ENCODE measurements around the gene RSL24D1.

DNA sequence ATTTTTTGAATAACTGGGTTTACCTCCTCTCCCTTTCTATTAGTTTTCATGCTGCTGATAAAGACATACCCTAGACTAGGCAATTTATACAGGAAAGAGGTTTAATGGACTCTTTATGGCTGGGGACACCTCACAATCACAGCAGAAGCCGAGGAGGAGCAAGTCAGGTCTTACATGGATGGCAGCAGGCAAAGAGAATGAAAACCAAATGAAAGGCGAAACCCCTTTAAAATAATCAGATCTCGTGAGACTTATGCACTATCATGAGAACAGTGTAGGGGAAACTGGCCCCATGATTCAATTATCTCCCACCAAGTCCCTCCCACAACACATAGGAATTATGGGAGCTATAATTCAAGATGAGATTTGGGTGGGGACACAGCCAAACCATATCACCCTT lies 2.0 kb upstream of the RSL24D1 start:
- TF ChIP-seq, protein P1, sequence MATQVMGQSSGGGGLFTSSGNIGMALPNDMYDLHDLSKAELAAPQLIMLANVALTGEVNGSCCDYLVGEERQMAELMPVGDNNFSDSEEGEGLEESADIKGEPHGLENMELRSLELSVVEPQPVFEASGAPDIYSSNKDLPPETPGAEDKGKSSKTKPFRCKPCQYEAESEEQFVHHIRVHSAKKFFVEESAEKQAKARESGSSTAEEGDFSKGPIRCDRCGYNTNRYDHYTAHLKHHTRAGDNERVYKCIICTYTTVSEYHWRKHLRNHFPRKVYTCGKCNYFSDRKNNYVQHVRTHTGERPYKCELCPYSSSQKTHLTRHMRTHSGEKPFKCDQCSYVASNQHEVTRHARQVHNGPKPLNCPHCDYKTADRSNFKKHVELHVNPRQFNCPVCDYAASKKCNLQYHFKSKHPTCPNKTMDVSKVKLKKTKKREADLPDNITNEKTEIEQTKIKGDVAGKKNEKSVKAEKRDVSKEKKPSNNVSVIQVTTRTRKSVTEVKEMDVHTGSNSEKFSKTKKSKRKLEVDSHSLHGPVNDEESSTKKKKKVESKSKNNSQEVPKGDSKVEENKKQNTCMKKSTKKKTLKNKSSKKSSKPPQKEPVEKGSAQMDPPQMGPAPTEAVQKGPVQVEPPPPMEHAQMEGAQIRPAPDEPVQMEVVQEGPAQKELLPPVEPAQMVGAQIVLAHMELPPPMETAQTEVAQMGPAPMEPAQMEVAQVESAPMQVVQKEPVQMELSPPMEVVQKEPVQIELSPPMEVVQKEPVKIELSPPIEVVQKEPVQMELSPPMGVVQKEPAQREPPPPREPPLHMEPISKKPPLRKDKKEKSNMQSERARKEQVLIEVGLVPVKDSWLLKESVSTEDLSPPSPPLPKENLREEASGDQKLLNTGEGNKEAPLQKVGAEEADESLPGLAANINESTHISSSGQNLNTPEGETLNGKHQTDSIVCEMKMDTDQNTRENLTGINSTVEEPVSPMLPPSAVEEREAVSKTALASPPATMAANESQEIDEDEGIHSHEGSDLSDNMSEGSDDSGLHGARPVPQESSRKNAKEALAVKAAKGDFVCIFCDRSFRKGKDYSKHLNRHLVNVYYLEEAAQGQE (IDR thresholded peaks at IDR 0.05; ENCODE audit: low read depth) = no peak
- no peak for TF ChIP-seq FOXM1 (IDR thresholded peaks at IDR 0.05; ENCODE audit: borderline replicate concordance, low read depth)
- TF ChIP-seq, protein P2, sequence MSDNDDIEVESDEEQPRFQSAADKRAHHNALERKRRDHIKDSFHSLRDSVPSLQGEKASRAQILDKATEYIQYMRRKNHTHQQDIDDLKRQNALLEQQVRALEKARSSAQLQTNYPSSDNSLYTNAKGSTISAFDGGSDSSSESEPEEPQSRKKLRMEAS (IDR thresholded peaks at IDR 0.05) = no peak
- no peak for TF ChIP-seq TAF1 (IDR thresholded peaks at IDR 0.05; ENCODE audit: low read depth)
- TF ChIP-seq CEBPB (IDR thresholded peaks at IDR 0.05) = no peak
- no peak for TF ChIP-seq RAD21 (IDR thresholded peaks at IDR 0.05; ENCODE audit: low read depth)
- TF ChIP-seq EP300 (IDR thresholded peaks at IDR 0.05; ENCODE audit: borderline replicate concordance) = no peak
- TF ChIP-seq NFIC (IDR thresholded peaks at IDR 0.05) = no peak
- TF ChIP-seq, protein P3, sequence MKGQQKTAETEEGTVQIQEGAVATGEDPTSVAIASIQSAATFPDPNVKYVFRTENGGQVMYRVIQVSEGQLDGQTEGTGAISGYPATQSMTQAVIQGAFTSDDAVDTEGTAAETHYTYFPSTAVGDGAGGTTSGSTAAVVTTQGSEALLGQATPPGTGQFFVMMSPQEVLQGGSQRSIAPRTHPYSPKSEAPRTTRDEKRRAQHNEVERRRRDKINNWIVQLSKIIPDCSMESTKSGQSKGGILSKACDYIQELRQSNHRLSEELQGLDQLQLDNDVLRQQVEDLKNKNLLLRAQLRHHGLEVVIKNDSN (IDR thresholded peaks at IDR 0.05) = no peak

Data from Ishikawa (cell line).